Stimulated activated CD8-positive, alpha-beta memory T cell treated with anti-CD3 and anti-CD28 coated beads, Interleukin-2, amount 100 ng/mL, for 48 hours (primary cell): ENCODE results near the gene USP8.
"Not testable (repeated sequence)": the region's sequence is repeated elsewhere in the genome, so short reads cannot be mapped to it uniquely, and the experiment has no call there.

ENCODE experiments used
- DNase-seq, 2 donors: peaks; one replicate each; pipeline ENCODE4 v3.0.0-alpha.2; 2020; ENCODE audit warnings: low read depth in 2 of 2

Gene USP8

GRCh38 chr15:50440932-50441331 is 16.7 kb downstream of the USP8 start:
- DNase-seq = no peak

GRCh38 chr15:50452927-50453326 is 28.7 kb downstream of the USP8 start:
- no peak for DNase-seq

- DNase-seq = no peak
Observed at GRCh38 chr15:50458348-50459112, 34.3 kb downstream of the USP8 start.

GRCh38 chr15:50463423-50464358 is 39.5 kb downstream of the USP8 start:
- no peak for DNase-seq

- no peak for DNase-seq
Observed at GRCh38 chr15:50471072-50471471, 46.9 kb downstream of the USP8 start.

GRCh38 chr15:50476143-50476542 is 51.9 kb downstream of the USP8 start:
- DNase-seq = no peak

- no peak for DNase-seq
Observed at GRCh38 chr15:50484781-50485180, 60.6 kb downstream of the USP8 start.

- DNase-seq = no peak
Observed at GRCh38 chr15:50485389-50485788, 61.2 kb downstream of the USP8 start.

GRCh38 chr15:50487287-50487686 is 63.1 kb downstream of the USP8 start:
- no peak for DNase-seq

- DNase-seq = no peak
Observed at GRCh38 chr15:50493625-50494024, 69.4 kb downstream of the USP8 start.

GRCh38 chr15:50494547-50494946 is 70.3 kb downstream of the USP8 start:
- DNase-seq = not testable (repeated sequence)

- DNase-seq = no peak
Observed at GRCh38 chr15:50496692-50497091, 72.5 kb downstream of the USP8 start.

- DNase-seq = no peak
Observed at GRCh38 chr15:50500352-50500751, 76.1 kb downstream of the USP8 start.

GRCh38 chr15:50501815-50502214 is 77.6 kb downstream of the USP8 start:
- DNase-seq = no peak

GRCh38 chr15:50503144-50503543 is 78.9 kb downstream of the USP8 start:
- no peak for DNase-seq

- DNase-seq = not testable (repeated sequence)
Observed at GRCh38 chr15:50505656-50506055, 81.5 kb downstream of the USP8 start.

- DNase-seq = no peak
Observed at GRCh38 chr15:50506121-50506520, 81.9 kb downstream of the USP8 start.

- DNase-seq = no peak
Observed at GRCh38 chr15:50513001-50513400, 88.8 kb downstream of the USP8 start.

GRCh38 chr15:50519740-50520425 is 95.7 kb downstream of the USP8 start:
- no peak for DNase-seq

- DNase-seq = no peak
Observed at GRCh38 chr15:50523851-50524251, 99.6 kb downstream of the USP8 start.

GRCh38 chr15:50531163-50531562 is 107.0 kb downstream of the USP8 start:
- DNase-seq = no peak

- DNase-seq = no peak
Observed at GRCh38 chr15:50531766-50532165, 107.6 kb downstream of the USP8 start.
